Upper lobe of left lung (tissue), 4 donors: ENCODE measurements around the gene GAPDH.

Experiments
- POLR2A ChIP-seq, 4 donors: fragments of 450-650 bp; IDR thresholded peaks; one replicate each; pipeline ENCODE4 v1.5.1; 2016 to 2017; ENCODE audit warnings: antibody characterized with exemption in 4 of 4, mild to moderate bottlenecking in 2 of 4
- POLR2AphosphoS5 ChIP-seq, 2 donors: sonication (generic); formaldehyde crosslinking; IDR thresholded peaks; one replicate each; pipeline ENCODE4 v1.5.1; 2017; ENCODE audit warnings: antibody characterized with exemption in 2 of 2

- TF ChIP-seq POLR2AphosphoS5 (IDR thresholded peaks at IDR 0.05), result peak in 1 of 2 donors; percentile 51
- no peak for TF ChIP-seq POLR2A (IDR thresholded peaks at IDR 0.05)
Measured at GRCh38 chr12:6532927-6533652, 1.2 kb upstream of the GAPDH start.
